SU-DHL-6 (cell line): Measurements from ENCODE around the gene MORN5.

Experiments used
- EZH2phosphoT487 ChIP-seq: fragments of 200-600 bp; sonication (generic), shearing (Covaris generic); conservative IDR thresholded peaks from 2 replicates; pipeline ENCODE4 v1.6.1; 2018; ENCODE audit warnings: mild to moderate bottlenecking, antibody characterized with exemption, low read length, moderate library complexity, mixed read lengths
- TF ChIP-seq, protein P1 (sequence below): fragments of 200-600 bp; sonication (generic); IDR thresholded peaks from one replicate; pipeline ENCODE4 v1.5.1; 2017; ENCODE audit warnings: antibody characterized with exemption, mild to moderate bottlenecking, low read length, moderate library complexity; ENCODE audit not compliant: insufficient read depth, poor library complexity, severe bottlenecking

DNA sequence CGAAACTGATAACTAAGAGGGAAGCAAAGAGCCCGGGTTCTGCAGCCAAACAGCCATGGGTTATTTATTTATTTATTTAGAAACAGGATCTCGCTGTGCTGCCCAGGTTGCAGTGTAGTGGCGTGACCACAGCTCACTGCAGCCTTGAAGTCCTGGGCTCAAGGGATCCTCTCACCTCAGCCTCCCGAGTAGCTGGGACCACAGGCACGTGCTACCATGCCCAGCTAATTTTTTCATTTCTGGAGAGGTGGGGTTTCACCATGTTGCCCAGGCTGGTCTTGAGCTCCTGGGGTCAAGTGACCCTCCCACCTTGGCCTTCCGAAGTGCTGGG, 24.2 kb upstream of the MORN5 start:
- TF ChIP-seq, protein P1, sequence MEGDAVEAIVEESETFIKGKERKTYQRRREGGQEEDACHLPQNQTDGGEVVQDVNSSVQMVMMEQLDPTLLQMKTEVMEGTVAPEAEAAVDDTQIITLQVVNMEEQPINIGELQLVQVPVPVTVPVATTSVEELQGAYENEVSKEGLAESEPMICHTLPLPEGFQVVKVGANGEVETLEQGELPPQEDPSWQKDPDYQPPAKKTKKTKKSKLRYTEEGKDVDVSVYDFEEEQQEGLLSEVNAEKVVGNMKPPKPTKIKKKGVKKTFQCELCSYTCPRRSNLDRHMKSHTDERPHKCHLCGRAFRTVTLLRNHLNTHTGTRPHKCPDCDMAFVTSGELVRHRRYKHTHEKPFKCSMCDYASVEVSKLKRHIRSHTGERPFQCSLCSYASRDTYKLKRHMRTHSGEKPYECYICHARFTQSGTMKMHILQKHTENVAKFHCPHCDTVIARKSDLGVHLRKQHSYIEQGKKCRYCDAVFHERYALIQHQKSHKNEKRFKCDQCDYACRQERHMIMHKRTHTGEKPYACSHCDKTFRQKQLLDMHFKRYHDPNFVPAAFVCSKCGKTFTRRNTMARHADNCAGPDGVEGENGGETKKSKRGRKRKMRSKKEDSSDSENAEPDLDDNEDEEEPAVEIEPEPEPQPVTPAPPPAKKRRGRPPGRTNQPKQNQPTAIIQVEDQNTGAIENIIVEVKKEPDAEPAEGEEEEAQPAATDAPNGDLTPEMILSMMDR = no peak
- TF ChIP-seq EZH2phosphoT487 = no peak
